NCI-H82 treated with DMSO at 0.1 percent for 48 hours (cell line): ENCODE results near the gene PCDH18.
"Not testable (repeated sequence)": the region's sequence is repeated elsewhere in the genome, so short reads cannot be mapped to it uniquely, and the experiment has no call there.

Experiments
- DNase-seq: peaks from one replicate; lab custom pipeline; 2025; ENCODE audit not compliant: unreplicated experiment; lab: John Stamatoyannopoulos, UW

The PCDH18 gene

DNA sequence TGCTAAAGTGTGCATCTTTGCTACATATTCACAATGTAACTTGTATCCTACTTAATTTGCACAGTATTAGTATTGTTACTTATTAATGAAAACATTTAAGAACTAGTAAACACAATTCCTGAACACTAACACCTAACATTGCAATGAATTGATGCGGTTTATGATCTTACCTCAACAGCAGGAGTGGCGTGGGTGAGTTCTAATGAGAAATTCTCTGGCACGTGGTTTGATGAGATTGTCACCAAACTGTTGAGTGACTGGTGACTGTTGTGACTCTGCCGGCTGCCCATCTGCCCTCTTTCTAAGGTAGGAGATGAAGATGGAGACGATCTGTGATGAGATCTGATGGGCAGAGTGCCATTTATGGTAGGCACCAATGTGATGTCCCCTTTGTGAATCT is 2.9 kb downstream of the PCDH18 start:
- DNase-seq = no peak

DNA sequence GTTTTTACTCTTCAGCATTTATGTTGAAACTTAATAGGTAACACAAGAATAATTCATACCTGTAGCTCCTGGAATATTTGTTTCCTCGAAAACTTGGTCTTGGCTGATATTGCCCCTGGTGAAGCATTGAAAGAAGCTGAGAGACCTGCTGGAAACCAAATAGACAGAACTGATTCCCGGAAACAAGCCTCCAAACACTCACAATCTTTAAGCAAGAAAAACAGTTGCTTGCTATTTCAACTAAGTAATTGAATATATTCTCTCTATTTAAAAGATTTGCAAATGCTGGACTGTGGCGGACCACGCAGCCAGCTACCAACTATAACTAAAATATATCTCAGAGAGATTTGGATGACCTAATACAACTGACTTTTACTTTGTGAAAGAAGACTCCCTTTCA is 3.6 kb downstream of the PCDH18 start:
- no peak for DNase-seq

DNA sequence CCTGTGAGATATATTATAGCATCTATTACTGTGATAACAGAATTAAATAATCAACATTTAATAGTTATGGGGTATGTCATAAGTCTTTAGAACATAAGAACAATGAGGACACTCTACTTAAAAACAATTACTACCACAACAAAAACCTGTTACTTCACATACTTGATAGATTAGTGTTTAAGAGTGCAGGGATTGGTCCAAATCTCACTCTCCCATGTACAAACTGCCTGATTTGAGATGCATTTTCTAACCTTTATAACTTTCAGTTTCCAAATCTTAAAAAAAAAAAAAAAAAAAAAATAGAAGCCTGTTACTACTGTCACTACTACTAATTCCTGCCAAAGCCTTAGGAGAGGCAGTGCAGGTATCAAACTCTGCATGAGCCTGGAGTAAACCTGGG is 5.6 kb downstream of the PCDH18 start:
- DNase-seq = no peak

DNA sequence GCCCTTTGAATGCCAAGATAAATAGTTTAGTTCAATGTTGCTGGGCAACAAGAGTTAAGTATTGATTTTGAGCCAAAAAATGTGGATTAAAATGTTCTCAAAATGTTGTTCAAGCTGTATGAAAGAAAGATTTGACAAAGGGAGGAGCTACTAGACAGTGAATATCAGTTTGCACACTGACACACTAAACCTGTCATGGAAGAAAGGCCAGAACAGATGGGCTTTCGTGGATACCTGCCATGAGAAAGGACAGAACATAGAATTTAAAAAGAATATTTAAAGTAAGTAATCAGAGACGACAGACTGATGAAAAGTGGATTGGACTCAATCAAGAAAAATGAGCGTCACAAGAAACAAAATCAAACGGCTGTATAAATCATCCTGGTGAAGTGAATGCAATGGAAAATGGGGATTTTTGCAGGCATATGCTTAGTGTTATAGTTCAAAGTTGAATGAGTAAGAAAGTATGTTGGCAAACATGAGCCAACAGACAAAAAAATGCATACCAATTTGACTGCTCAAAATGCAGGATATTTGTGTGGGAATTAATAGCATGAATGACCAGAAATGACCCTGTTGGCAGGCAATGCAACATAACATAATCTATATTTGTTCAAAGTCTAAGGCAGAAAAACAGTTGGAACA is 7.4 kb downstream of the PCDH18 start:
- DNase-seq = no peak

DNA sequence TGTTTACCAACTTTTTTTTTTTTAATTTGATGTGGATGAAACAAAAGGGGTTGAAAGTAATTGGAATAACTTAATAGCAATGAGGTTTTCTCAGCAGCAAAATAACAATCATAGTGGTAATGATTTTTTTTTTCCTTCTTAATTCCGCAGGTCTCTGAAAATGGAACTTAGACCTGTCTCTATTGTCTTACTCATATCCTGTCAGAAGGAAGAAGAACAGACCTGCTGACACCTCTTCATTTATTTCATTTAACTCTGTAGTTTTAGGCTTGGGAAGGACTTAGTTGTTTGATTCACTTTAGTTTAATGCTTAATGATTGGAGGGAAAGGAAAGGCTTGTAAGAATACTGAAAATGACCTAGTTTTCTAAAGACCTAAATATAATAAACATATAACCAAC is 9.0 kb downstream of the PCDH18 start:
- DNase-seq = no peak

DNA sequence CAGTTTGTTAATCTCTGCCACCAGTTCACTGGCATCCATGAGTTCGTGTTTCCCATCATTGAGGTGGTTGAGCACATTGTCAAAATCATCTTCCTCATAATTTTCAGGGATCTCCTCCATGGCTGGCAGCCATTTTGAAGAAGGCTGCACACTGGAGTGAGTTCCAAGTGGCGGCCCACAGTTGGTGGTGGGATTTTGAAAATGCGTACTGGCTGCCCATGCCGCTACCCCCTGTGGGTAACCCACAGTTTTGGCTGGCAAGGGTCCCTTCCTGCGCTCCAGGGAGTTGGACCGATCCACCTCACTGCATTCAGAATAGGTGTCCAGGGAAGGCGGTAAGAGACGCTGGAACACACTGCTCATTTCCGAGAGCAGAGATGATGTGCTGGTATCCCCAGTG is 11.2 kb downstream of the PCDH18 start:
- no peak for DNase-seq

DNA sequence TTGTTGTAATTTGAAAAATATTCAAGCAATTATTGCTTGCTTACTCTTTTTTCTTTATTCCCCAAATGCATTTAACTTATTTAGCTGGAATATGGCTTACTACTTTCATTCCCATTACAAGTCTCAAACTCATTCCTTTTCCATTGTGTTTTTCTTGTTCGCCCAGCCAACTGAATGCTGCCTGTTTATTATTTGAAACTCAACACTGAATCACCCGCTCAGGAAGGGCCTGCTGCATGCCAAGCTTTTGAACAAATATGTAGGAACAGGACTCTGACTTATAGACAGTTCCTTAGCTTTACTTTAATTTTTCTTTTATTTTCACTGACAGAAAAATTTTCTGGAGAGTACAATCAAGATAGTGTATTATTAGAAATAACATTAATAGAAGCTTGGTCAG is 12.9 kb downstream of the PCDH18 start:
- no peak for DNase-seq

DNA sequence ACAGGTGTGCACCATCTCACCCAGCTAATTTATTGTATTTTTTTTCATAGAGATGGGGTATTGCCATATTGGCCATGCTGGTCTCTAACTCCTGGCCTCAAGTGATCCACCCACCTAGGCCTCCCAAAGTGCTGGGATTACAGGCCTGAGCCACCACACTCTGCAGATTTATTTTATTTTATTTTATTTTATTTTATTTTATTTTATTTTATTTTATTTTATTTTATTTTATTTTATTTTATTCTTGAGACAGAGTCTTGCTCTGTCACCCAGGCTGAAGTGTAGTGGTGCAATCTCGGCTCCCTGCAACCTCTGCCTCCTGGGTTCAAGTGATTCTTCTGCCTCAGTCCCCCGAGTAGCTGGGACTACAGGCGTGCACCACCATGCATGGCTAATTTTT is 15.0 kb downstream of the PCDH18 start:
- not testable (repeated sequence) for DNase-seq

DNA sequence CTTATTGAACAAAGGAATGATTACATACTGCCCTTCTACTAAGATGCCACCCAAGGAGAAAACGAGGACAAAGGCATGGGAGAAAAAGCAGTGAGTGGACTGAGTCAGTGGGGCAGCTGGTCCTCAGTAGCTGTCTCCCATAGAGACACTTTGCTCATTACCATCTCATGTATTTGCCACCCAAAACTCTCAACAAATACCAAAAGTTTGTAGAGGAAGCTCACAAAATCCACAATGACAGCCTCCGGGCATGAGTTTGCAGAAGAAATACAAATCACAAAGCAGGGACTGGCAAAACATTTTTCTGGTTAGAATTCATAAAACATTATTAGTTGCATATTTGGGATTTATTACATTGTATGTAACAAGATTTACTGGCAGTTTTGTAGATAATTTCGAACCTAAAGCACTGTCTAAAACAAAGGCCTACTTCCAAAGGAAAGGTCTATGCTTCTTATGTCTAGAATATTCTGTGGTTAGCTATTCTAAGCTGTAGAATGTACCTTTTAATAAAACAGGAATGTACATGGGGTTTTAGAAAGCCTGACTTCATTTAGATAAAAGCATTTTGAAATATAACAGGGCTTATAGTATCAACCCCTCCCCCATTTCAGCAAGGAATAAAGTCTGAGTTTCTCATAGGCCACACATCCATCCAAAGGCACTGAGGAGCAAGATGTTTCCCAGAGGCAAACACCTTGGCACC is 17.7 kb downstream of the PCDH18 start:
- no peak for DNase-seq

DNA sequence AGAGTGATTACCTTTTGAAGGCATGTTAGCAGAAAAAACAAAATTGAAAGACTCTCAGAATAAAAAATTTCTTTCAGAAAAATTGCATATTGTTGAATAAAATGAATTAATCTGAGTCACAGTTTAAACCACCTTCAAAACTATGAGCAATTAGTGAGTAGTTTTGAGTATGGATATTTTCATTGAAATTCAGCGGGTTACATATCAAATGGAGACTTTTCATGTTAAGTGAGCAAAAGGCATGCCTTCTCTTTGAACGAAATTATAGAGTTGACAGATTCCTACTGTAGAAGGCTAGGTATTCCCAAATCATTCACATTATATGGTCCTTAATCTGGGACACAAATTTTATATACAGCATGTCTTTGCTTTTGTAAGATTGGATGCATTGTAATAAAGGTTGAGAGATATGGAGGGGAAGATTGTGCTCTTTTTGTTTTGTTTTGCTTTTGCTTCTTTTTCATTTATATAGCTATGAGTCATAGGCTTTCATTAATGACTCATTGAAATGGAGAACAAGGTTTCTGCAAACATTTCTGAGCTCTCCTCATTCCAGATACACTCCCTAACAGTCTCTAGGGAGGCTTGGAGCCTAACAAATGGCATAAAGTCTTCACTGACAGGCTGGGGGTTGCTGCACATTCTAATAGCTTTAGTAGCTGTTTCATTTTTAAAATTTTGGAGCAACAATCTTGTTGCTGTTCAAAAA is 21.6 kb downstream of the PCDH18 start:
- DNase-seq = no peak

DNA sequence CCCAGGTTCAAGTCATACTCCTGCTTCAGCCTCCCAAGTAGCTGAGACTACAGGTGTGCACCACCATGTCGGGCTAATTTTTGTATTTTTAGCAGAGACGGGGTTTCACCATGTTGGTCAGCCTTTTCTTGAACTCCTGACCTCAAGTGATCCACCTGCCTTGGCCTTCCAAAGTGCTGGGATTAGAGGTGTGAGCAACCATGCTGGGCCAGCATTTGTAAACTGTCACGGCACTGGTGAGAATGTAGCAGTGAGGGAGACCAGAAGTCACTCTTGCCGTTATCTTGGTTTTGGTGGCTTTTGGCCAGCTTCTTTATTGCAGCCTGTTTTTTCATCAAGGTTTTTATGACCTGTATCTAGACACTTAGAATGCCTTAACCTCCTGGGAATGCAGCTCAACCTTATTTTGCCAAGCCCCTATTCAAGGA is 22.4 kb downstream of the PCDH18 start:
- DNase-seq = no peak

DNA sequence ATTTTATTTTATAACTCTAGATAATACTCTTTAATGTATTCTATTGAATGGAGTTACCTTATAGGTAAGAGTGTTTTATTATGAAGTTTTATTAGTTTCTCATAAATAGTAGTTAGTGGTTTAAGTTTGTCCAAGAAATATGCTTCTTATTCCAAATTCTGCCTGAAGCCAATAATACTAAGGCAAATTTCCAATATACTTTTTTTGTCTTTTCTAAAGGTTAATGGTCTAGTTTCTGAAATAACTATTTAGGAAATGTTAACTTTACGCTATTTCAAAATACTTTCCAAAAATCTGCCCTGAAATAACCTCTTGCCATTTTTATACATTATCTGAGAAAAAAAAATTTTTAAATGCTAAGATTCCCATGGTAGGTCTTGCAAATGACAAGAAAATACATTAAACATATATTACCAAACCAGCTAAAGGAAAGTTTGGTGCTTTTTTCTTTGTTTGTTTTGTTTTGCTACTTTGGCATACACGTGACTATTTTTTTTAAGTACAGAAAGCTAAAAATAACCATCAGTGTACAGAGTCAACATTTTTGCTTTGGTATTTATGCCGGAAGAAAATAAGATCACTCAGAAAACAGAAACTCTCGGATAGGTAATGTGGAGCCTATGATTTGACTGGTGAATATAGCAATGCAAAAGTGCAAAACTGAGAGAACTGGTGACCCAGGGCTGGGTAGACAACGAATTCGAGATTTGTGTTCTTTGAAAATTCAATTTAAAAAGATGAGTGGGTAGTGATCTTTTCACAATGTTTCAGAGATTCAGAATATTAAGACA is 29.8 kb downstream of the PCDH18 start:
- DNase-seq = no peak

DNA sequence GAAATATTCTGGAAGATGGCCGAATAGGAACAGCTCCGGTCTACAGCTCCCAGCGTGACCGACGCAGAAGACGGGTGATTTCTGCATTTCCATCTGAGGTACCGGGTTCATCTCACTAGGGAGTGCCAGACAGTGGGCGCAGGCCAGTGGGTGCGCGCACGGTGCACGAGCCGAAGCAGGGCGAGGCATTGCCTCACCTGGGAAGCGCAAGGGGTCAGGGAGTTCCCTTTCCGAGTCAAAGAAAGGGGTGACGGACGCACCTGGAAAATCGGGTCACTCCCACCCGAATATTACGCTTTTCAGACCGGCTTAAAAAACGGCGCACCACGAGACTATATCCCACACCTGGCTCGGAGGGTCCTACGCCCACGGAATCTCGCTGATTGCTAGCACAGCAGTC is 36.0 kb downstream of the PCDH18 start:
- not testable (repeated sequence) for DNase-seq

DNA sequence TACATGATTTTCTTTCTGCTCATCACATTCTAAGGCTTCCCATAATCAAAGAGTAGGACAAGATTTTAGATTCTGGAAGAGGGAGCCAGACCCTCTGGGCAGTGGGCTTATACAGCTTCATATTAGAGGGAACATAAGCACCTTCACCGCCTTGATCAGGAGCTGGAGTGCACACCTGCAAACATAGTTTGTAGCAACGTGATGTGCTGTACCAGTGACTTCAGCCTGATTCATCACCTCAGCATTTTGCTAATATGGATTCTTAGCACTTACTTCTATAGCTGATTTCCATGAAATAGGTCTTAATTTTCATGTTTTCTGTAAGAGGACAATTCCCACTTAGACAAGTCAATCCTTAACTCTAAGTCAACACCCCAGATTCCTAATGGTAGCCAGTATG is 36.7 kb downstream of the PCDH18 start:
- DNase-seq = no peak

DNA sequence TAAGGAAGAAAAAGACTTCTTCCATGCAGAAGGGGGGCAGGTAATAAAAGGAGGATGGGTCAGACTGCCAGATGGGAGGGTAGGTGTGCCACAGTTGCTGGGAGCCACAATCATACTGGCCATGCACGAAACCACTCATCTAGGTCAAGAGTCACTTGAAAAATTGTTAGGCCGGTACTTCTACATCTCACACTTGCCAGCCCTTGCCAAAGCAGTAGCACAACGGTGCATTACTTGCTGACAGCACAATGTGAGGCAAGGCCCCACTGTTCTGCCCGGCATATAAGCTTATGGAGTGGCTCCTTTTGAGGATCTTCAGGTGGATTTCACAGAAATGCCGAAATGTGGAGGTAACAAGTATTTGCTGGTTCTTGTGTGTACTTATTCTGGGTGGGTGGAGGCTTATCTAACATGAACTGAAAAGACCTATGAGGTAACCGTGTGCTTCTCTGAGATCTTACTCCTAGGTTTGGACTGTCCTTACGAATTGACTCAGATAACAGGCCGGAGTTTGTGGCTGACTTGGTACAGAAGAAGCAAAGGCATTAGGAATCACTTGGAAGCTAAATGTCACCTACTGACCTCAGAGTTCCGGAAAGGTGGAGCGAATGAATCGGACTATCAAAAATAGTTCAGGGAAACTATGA is 48.9 kb downstream of the PCDH18 start:
- DNase-seq = not testable (repeated sequence)

DNA sequence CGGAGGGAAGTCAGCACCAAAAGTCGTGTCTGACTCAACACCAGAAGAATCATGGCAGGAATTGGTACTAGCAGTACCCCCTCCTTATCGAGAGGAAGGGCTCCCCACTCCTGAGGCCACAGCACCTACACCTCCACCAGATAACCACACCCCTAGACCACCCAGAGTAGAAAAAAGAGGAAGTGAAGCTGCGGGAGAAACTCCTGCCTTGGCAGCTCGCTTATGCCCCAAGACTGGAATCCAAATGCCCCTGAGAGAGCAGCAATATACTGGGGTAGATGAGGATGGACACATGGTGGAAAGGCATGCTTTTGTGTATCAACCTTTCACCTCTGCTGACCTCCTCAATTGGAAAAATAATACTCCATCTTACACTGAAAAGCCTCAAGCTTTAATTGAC is 52.6 kb downstream of the PCDH18 start:
- DNase-seq = not testable (repeated sequence)

DNA sequence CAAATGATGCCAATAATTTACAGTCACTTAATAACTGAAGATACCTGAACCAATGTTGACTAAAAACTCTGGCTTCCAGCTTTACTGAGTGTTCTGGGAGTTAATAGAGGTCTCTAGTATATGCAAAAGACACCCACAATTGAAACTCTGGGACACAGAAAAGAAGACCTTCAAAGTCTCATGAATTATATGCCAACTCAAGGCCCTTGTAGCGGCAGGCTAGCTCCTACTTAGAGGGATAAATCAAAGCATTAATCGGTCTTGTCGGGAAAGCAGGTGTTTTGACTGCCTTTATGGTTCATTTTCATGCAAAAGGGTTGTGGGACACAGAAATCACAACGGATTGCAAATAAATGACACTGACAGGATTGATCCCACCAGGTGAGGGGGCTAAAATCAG is 55.9 kb downstream of the PCDH18 start:
- no peak for DNase-seq

DNA sequence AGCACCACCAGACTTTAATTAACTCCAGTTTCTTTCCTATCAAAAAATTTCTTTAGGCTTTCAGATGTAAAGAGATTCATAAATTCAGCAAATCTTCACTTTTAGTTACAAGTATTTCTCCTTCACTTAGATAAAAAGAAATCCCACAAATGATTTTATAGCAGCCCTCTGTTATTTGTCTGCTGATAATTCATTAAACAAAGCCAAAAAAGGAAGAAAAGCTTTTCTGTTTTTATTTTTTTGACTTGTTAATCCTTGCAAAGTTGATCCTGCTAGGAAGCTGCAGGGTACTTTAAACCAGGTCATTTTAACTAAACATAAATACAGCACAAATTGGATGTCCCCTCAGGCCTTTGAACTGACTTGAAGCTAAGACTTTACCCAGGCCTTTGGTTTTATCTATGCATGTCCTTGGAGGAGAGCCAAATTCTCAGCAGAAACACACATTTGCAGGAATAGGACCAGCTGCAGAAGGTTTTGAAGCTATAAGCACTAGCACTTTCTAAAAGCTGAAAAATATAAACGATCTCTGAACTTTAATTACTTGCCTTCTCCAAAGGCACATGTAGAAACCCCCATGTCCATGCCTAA is 57.5 kb downstream of the PCDH18 start:
- DNase-seq = no peak

DNA sequence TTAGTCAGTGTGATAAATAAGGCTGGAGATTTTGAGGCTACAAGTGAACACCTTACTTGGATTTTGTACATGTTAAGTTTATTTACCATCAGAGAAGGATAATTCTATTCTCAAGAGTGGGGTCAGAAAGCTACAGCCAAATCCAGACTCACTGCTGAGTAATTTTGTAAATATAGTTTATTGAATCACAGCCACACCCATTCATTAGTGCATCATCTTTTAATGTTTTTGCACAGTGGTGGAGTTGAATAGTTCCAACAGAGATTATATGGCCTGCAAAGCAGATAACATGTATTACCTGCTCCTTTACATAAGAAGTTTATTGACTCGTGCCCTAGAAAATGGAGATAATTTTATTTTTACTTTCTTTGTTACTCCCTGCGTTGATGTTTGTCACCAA is 60.4 kb downstream of the PCDH18 start:
- no peak for DNase-seq

DNA sequence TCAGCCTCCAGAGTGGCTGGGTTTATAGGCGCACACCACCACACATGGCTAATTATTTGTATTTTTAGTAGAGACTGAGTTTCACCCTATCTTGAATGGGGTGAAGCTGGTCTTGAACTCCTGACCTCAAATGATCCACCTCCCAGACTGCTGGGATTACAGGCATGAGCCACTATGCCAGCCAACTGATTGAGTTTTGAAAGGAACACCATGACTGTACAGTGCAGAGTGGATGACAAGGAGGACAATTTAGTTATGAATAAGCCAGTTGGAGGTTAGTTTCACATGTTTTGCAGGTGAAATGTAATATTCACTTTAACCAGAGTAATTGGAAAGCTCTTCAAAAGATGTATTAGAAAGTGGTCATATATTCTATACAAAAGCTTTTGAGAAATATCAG is 60.8 kb downstream of the PCDH18 start:
- no peak for DNase-seq

DNA sequence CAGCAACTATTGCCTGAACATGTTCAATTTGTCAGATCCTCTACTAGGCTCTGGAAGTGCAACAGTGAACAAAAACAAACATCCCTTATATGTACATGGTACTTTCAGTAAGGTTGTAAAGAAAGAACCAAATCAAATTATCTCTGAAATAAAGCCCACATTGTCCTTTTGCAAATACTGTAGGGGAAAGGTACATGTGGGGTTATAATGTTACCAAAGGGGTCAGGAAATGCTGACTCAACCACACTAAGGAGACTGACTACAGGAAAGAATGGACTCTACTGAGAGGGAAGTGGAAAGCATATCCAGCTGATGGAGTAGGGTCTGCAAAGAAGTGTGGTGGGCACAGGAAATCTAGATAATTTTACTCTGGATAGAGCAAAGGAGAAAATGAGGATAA is 61.5 kb downstream of the PCDH18 start:
- no peak for DNase-seq
